GM23338 (cell line): ENCODE measurements around the gene SPEM3. TPM values are rescaled to one million over a fixed set of nuclear protein-coding genes. Genes with fewer than 3 reads are reported as not detected.

Experiments used
- ATAC-seq: fragments of 200-7000 bp; cut with Tn5 transposase; 3 replicates; pipeline ENCODE4 v1.9.1; 2020
- DNase-seq: peaks from one replicate; pipeline ENCODE4 v3.0.0-alpha.2; 2015; ENCODE audit warnings: low spot score
- H2AFZ ChIP-seq: fragments of 200-600 bp; sonication (generic); 2 replicates; pipeline ENCODE4 v1.8.0; 2016; ENCODE audit warnings: antibody characterized with exemption, mild to moderate bottlenecking, moderate library complexity
- H3F3A ChIP-seq: fragments of 200-600 bp; sonication (generic); replicated peaks from 2 replicates; pipeline ENCODE4 v1.8.0; 2017; ENCODE audit warnings: antibody characterized with exemption, mixed run types, low read depth
- H3K27ac ChIP-seq: fragments of 200-600 bp; sonication (generic); 2 replicates; pipeline ENCODE4 v1.6.1; 2016; ENCODE audit warnings: low read depth
- H3K27me3 ChIP-seq: fragments of 200-600 bp; sonication (generic); 2 replicates; pipeline ENCODE4 v1.8.0; 2016; ENCODE audit warnings: mild to moderate bottlenecking, mixed run types, moderate library complexity; ENCODE audit not compliant: insufficient read depth
- H3K36me3 ChIP-seq: fragments of 200-600 bp; sonication (generic); 2 replicates; pipeline ENCODE4 v1.8.0; 2016; ENCODE audit warnings: mild to moderate bottlenecking; ENCODE audit not compliant: insufficient read depth
- H3K4me1 ChIP-seq: fragments of 200-600 bp; sonication (generic); 2 replicates; pipeline ENCODE4 v1.8.0; 2016; ENCODE audit warnings: mild to moderate bottlenecking, moderate library complexity; ENCODE audit not compliant: insufficient read depth
- H3K4me2 ChIP-seq: fragments of 200-600 bp; sonication (generic); 2 replicates; pipeline ENCODE4 v1.7.1; 2017; ENCODE audit warnings: mixed run types
- H3K4me3 ChIP-seq: fragments of 200-600 bp; sonication (generic); 2 replicates; pipeline ENCODE4 v1.6.1; 2016; ENCODE audit warnings: mixed run types
- H3K79me2 ChIP-seq: fragments of 200-600 bp; sonication (generic); replicated peaks from 2 replicates; pipeline ENCODE4 v1.8.0; 2017; ENCODE audit warnings: mild to moderate bottlenecking; ENCODE audit not compliant: insufficient read depth
- H3K9me2 ChIP-seq: fragments of 200-600 bp; sonication (generic); 2 replicates; pipeline ENCODE4 v1.8.0; 2017; ENCODE audit not compliant: insufficient read depth
- H4K20me1 ChIP-seq: fragments of 200-600 bp; sonication (generic); replicated peaks from 2 replicates; pipeline ENCODE4 v1.8.0; 2017; ENCODE audit warnings: mild to moderate bottlenecking; ENCODE audit not compliant: insufficient read depth
- H3K27ac Mint-ChIP-seq: 2 replicates; pipeline ENCODE4 v1.8.0; 2020; ENCODE audit warnings: inconsistent platforms, mild to moderate bottlenecking, moderate library complexity, mixed read lengths
- H3K27me3 Mint-ChIP-seq: 3 replicates; pipeline ENCODE4 v1.8.0; 2022; ENCODE audit warnings: low read depth, mild to moderate bottlenecking, moderate library complexity, mixed read lengths, inconsistent platforms; ENCODE audit not compliant: insufficient read depth, poor library complexity
- H3K36me3 Mint-ChIP-seq: 3 replicates; pipeline ENCODE4 v1.8.0; 2021; ENCODE audit warnings: low read depth, mild to moderate bottlenecking, inconsistent platforms, moderate library complexity, mixed read lengths
- H3K4me1 Mint-ChIP-seq: 3 replicates; pipeline ENCODE4 v1.8.0; 2020; ENCODE audit warnings: mild to moderate bottlenecking, inconsistent platforms, mixed read lengths
- H3K4me3 Mint-ChIP-seq: 3 replicates; pipeline ENCODE4 v1.8.0; 2021; ENCODE audit warnings: moderate library complexity, mild to moderate bottlenecking, inconsistent platforms, mixed read lengths
- H3K9me3 Mint-ChIP-seq: 3 replicates; pipeline ENCODE4 v1.8.0; 2020; ENCODE audit warnings: moderate library complexity, mild to moderate bottlenecking, inconsistent platforms, mixed read lengths
- CREB1 ChIP-seq: fragments of 250-450 bp; sonication (Bioruptor Pico); IDR thresholded peaks from 2 replicates; pipeline ENCODE4 v1.5.0; 2020; ENCODE audit warnings: low read depth, mild to moderate bottlenecking, moderate library complexity
- EZH2 ChIP-seq: fragments of 200-600 bp; sonication (generic); IDR thresholded peaks from one replicate; pipeline ENCODE4 v1.8.0; 2017; ENCODE audit warnings: antibody characterized with exemption, mild to moderate bottlenecking, low read depth; ENCODE audit not compliant: unreplicated experiment
- EZH2phosphoT487 ChIP-seq: fragments of 200-600 bp; sonication (generic); IDR thresholded peaks from one replicate; pipeline ENCODE4 v1.8.1; 2018; ENCODE audit warnings: antibody characterized with exemption; ENCODE audit not compliant: unreplicated experiment
- JUNB ChIP-seq: IDR thresholded peaks from one replicate; pipeline ENCODE4 v1.6.1; 2016; ENCODE audit warnings: antibody characterized with exemption; ENCODE audit not compliant: unreplicated experiment
- NANOG ChIP-seq: IDR thresholded peaks from 2 replicates; pipeline ENCODE4 v1.6.1; 2016; ENCODE audit warnings: antibody characterized with exemption, borderline replicate concordance
- POLR2AphosphoS5 ChIP-seq: IDR thresholded peaks from 2 replicates; pipeline ENCODE4 v1.6.1; 2016; ENCODE audit warnings: antibody characterized with exemption, low read depth
- STAT1 ChIP-seq: IDR thresholded peaks from one replicate; pipeline ENCODE4 v1.6.1; 2016; ENCODE audit warnings: antibody characterized with exemption; ENCODE audit not compliant: unreplicated experiment
- ZNF114 ChIP-seq: fragments of 250-450 bp; sonication (Bioruptor Pico); IDR thresholded peaks from 2 replicates; pipeline ENCODE4 v1.5.0; 2020; ENCODE audit warnings: mild to moderate bottlenecking, moderate library complexity
- ZNF331 ChIP-seq: fragments of 250-450 bp; sonication (Bioruptor Pico); IDR thresholded peaks from 2 replicates; pipeline ENCODE4 v1.5.0; 2020; ENCODE audit warnings: low read depth, mild to moderate bottlenecking, moderate library complexity
- polyA plus RNA-seq: library from polyadenylated mRNA; unstranded; fragments of >200 nt; fragmentation: Nextera tagmentation; extraction: Ambion mirVana; gene quantifications from 2 replicates; pipeline ENCODE4 v1.2.1, GENCODE V29; 2016
- total RNA-seq: library from RNA; depleted of rRNA; stranded (reverse); fragments of >200 nt; shearing (Covaris generic); gene quantifications from 2 replicates; pipeline ENCODE4 v1.2.3, GENCODE V29; 2014
- TF ChIP-seq, protein P1 (sequence below): IDR thresholded peaks from one replicate; pipeline ENCODE4 v1.6.1; 2018; ENCODE audit warnings: antibody characterized with exemption; ENCODE audit not compliant: unreplicated experiment
- TF ChIP-seq, protein P2 (sequence below): fragments of 250-450 bp; sonication (Bioruptor Pico); IDR thresholded peaks from 2 replicates; pipeline ENCODE4 v1.5.0; 2020; ENCODE audit warnings: mild to moderate bottlenecking, moderate library complexity
- TF ChIP-seq, protein P3 (sequence below): IDR thresholded peaks from 2 replicates; pipeline ENCODE4 v1.6.1; 2016; ENCODE audit warnings: antibody characterized with exemption
- TF ChIP-seq, protein P4 (sequence below), 2 experiments: fragments of 200-600 bp in 1 of 2; sonication (generic) in 1 of 2; conservative IDR thresholded peaks; 2 replicates each; pipeline versions ENCODE4 v1.5.1 to v1.6.1; 2016 to 2017; ENCODE audit warnings: antibody characterized with exemption in 2 of 2, low read depth in 2 of 2, mild to moderate bottlenecking in 2 of 2, moderate library complexity in 1 of 2

Gene SPEM3
- total and polyA plus RNA-seq, 2 experiments from 2014 or later = not detected

DNA sequence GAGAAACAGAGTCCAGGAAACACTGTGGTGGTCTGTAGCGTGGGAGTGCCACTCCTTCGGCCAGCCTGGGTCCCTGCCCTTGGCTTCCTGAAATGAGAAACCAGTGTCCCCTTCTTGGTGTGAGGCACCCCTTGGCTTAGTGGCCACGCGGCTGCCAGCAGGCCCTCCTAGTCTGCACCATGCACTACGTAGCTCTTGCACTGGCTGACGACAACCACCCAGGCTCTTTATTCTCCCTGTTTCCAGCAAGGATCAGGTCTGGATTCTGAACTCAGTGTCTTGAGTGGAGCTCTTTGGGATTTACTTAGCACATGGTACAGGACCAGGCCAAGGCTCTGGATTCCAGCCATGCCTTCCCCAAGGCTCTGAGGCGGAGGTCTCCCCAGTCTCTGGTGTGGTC, 1.1 kb upstream of the SPEM3 start:
- Mint-ChIP-seq H3K36me3 (no peaks in the 10 kb centered on the region), H3K4me3 (no peak overlapping the region), H3K9me3 (no peaks in the 10 kb centered on the region; the same call in 2 of the 3 replicates), H3K27me3 (peaks cover 27% of the 10 kb centered on the region), H3K27ac (no peak overlapping the region), H3K4me1 (no peaks in the 10 kb centered on the region; the same call in 2 of the 3 replicates)
- H3K9me2 ChIP-seq = 0 out of 2 replicates have a peak, but pooled peaks cover 13% of the 10 kb centered on the region
- no peaks in the 10 kb centered on the region for H3K36me3 ChIP-seq
- DNase-seq = no peak
- H3K79me2 ChIP-seq = no peaks in the 10 kb centered on the region
- no peak overlapping the region for H3K27ac ChIP-seq
- H3K27me3 ChIP-seq = no peaks in the 10 kb centered on the region
- no peaks in the 10 kb centered on the region for H3K4me1 ChIP-seq
- no peak; the same call in 2 of the 3 replicates for ATAC-seq
- H2AFZ ChIP-seq = no peak overlapping the region
- H3K4me2 ChIP-seq = no peak overlapping the region
- H3F3A ChIP-seq = no peaks in the 10 kb centered on the region
- no peaks in the 10 kb centered on the region for H4K20me1 ChIP-seq
- H3K4me3 ChIP-seq = no peak overlapping the region
- TF ChIP-seq NANOG = no peak
- no peak for TF ChIP-seq POLR2AphosphoS5
- no peak for TF ChIP-seq ZNF114 (CRISPR knock-in tag)
- TF ChIP-seq, protein P1, sequence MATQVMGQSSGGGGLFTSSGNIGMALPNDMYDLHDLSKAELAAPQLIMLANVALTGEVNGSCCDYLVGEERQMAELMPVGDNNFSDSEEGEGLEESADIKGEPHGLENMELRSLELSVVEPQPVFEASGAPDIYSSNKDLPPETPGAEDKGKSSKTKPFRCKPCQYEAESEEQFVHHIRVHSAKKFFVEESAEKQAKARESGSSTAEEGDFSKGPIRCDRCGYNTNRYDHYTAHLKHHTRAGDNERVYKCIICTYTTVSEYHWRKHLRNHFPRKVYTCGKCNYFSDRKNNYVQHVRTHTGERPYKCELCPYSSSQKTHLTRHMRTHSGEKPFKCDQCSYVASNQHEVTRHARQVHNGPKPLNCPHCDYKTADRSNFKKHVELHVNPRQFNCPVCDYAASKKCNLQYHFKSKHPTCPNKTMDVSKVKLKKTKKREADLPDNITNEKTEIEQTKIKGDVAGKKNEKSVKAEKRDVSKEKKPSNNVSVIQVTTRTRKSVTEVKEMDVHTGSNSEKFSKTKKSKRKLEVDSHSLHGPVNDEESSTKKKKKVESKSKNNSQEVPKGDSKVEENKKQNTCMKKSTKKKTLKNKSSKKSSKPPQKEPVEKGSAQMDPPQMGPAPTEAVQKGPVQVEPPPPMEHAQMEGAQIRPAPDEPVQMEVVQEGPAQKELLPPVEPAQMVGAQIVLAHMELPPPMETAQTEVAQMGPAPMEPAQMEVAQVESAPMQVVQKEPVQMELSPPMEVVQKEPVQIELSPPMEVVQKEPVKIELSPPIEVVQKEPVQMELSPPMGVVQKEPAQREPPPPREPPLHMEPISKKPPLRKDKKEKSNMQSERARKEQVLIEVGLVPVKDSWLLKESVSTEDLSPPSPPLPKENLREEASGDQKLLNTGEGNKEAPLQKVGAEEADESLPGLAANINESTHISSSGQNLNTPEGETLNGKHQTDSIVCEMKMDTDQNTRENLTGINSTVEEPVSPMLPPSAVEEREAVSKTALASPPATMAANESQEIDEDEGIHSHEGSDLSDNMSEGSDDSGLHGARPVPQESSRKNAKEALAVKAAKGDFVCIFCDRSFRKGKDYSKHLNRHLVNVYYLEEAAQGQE = no peak
- TF ChIP-seq, protein P2, sequence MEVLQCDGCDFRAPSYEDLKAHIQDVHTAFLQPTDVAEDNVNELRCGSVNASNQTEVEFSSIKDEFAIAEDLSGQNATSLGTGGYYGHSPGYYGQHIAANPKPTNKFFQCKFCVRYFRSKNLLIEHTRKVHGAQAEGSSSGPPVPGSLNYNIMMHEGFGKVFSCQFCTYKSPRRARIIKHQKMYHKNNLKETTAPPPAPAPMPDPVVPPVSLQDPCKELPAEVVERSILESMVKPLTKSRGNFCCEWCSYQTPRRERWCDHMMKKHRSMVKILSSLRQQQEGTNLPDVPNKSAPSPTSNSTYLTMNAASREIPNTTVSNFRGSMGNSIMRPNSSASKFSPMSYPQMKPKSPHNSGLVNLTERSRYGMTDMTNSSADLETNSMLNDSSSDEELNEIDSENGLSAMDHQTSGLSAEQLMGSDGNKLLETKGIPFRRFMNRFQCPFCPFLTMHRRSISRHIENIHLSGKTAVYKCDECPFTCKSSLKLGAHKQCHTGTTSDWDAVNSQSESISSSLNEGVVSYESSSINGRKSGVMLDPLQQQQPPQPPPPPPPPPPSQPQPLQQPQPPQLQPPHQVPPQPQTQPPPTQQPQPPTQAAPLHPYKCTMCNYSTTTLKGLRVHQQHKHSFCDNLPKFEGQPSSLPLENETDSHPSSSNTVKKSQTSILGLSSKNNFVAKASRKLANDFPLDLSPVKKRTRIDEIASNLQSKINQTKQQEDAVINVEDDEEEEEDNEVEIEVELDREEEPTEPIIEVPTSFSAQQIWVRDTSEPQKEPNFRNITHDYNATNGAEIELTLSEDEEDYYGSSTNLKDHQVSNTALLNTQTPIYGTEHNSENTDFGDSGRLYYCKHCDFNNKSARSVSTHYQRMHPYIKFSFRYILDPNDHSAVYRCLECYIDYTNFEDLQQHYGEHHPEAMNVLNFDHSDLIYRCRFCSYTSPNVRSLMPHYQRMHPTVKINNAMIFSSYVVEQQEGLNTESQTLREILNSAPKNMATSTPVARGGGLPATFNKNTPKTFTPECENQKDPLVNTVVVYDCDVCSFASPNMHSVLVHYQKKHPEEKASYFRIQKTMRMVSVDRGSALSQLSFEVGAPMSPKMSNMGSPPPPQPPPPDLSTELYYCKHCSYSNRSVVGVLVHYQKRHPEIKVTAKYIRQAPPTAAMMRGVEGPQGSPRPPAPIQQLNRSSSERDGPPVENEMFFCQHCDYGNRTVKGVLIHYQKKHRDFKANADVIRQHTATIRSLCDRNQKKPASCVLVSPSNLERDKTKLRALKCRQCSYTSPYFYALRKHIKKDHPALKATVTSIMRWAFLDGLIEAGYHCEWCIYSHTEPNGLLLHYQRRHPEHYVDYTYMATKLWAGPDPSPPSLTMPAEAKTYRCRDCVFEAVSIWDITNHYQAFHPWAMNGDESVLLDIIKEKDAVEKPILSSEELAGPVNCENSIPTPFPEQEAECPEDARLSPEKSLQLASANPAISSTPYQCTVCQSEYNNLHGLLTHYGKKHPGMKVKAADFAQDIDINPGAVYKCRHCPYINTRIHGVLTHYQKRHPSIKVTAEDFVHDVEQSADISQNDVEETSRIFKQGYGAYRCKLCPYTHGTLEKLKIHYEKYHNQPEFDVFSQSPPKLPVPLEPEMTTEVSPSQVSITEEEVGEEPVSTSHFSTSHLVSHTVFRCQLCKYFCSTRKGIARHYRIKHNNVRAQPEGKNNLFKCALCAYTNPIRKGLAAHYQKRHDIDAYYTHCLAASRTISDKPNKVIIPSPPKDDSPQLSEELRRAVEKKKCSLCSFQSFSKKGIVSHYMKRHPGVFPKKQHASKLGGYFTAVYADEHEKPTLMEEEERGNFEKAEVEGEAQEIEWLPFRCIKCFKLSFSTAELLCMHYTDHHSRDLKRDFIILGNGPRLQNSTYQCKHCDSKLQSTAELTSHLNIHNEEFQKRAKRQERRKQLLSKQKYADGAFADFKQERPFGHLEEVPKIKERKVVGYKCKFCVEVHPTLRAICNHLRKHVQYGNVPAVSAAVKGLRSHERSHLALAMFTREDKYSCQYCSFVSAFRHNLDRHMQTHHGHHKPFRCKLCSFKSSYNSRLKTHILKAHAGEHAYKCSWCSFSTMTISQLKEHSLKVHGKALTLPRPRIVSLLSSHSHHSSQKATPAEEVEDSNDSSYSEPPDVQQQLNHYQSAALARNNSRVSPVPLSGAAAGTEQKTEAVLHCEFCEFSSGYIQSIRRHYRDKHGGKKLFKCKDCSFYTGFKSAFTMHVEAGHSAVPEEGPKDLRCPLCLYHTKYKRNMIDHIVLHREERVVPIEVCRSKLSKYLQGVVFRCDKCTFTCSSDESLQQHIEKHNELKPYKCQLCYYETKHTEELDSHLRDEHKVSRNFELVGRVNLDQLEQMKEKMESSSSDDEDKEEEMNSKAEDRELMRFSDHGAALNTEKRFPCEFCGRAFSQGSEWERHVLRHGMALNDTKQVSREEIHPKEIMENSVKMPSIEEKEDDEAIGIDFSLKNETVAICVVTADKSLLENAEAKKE (CRISPR knock-in tag) = no peak
- TF ChIP-seq, protein P3, sequence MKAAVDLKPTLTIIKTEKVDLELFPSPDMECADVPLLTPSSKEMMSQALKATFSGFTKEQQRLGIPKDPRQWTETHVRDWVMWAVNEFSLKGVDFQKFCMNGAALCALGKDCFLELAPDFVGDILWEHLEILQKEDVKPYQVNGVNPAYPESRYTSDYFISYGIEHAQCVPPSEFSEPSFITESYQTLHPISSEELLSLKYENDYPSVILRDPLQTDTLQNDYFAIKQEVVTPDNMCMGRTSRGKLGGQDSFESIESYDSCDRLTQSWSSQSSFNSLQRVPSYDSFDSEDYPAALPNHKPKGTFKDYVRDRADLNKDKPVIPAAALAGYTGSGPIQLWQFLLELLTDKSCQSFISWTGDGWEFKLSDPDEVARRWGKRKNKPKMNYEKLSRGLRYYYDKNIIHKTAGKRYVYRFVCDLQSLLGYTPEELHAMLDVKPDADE = no peak
- no peak for TF ChIP-seq JUNB
- TF ChIP-seq EZH2phosphoT487 = no peak
- TF ChIP-seq EZH2 = no peak
- no peak for TF ChIP-seq STAT1
- TF ChIP-seq ZNF331 (CRISPR knock-in tag) = no peak
- TF ChIP-seq CREB1 = no peak
- TF ChIP-seq, protein P4, sequence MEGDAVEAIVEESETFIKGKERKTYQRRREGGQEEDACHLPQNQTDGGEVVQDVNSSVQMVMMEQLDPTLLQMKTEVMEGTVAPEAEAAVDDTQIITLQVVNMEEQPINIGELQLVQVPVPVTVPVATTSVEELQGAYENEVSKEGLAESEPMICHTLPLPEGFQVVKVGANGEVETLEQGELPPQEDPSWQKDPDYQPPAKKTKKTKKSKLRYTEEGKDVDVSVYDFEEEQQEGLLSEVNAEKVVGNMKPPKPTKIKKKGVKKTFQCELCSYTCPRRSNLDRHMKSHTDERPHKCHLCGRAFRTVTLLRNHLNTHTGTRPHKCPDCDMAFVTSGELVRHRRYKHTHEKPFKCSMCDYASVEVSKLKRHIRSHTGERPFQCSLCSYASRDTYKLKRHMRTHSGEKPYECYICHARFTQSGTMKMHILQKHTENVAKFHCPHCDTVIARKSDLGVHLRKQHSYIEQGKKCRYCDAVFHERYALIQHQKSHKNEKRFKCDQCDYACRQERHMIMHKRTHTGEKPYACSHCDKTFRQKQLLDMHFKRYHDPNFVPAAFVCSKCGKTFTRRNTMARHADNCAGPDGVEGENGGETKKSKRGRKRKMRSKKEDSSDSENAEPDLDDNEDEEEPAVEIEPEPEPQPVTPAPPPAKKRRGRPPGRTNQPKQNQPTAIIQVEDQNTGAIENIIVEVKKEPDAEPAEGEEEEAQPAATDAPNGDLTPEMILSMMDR (conservative IDR thresholded peaks at IDR 0.05; ENCODE audit: low read depth in 2 of 2) = no peak
